HG02763 (cell line): Measurements from ENCODE around the gene PLXNA2.

ENCODE experiments used
- ATAC-seq: cut with Tn5 transposase; IDR thresholded peaks from one replicate; pipeline ENCODE4 v1.9.1; 2021; ENCODE audit warnings: mild to moderate bottlenecking, moderate library complexity; ENCODE audit not compliant: unreplicated experiment

The PLXNA2 gene

GRCh38 chr1:208207388-208208131 is 36.6 kb downstream of the PLXNA2 start:
- no peak for ATAC-seq

- ATAC-seq, result no peak
These were observed 38.0 kb downstream of the PLXNA2 start for GRCh38 chr1:208206092-208206698.

GRCh38 chr1:208205216-208206013 is 38.8 kb downstream of the PLXNA2 start:
- ATAC-seq, result no peak

GRCh38 chr1:208204779-208205178 is 39.4 kb downstream of the PLXNA2 start:
- no peak for ATAC-seq

- ATAC-seq, result no peak
These were observed 40.2 kb downstream of the PLXNA2 start for GRCh38 chr1:208203848-208204609.

GRCh38 chr1:208203127-208203847 is 40.9 kb downstream of the PLXNA2 start:
- no peak for ATAC-seq

GRCh38 chr1:208202333-208202995 is 41.7 kb downstream of the PLXNA2 start:
- no peak for ATAC-seq

- ATAC-seq, result no peak
These were observed 43.0 kb downstream of the PLXNA2 start for GRCh38 chr1:208201229-208201628.

- no peak for ATAC-seq
These were observed 44.1 kb downstream of the PLXNA2 start for GRCh38 chr1:208200116-208200515.

GRCh38 chr1:208198236-208198635 is 45.9 kb downstream of the PLXNA2 start:
- ATAC-seq, result no peak

- ATAC-seq, result no peak
These were observed 49.2 kb downstream of the PLXNA2 start for GRCh38 chr1:208194944-208195343.

- no peak for ATAC-seq
These were observed 51.2 kb downstream of the PLXNA2 start for GRCh38 chr1:208192995-208193394.

GRCh38 chr1:208190784-208191183 is 53.4 kb downstream of the PLXNA2 start:
- no peak for ATAC-seq

- no peak for ATAC-seq
These were observed 54.5 kb downstream of the PLXNA2 start for GRCh38 chr1:208189716-208190115.

- ATAC-seq, result peak; percentile 67
These were observed 55.0 kb downstream of the PLXNA2 start for GRCh38 chr1:208189183-208189582.

GRCh38 chr1:208188607-208189006 is 55.6 kb downstream of the PLXNA2 start:
- ATAC-seq, result no peak

- ATAC-seq, result peak; percentile 51
These were observed 56.6 kb downstream of the PLXNA2 start for GRCh38 chr1:208187499-208188041.

- no peak for ATAC-seq
These were observed 58.4 kb downstream of the PLXNA2 start for GRCh38 chr1:208185801-208186231.

- no peak for ATAC-seq
These were observed 59.1 kb downstream of the PLXNA2 start for GRCh38 chr1:208184966-208185654.
